GM18502 (cell line): ENCODE measurements around the gene PTPN12.
"Not testable (repeated sequence)": the region's sequence is repeated elsewhere in the genome, so short reads cannot be mapped to it uniquely, and the experiment has no call there.

Experiments
- ATAC-seq: cut with Tn5 transposase; IDR thresholded peaks from one replicate; pipeline ENCODE4 v1.9.1; 2021; ENCODE audit warnings: mild to moderate bottlenecking; ENCODE audit not compliant: unreplicated experiment, poor library complexity

The PTPN12 gene

DNA sequence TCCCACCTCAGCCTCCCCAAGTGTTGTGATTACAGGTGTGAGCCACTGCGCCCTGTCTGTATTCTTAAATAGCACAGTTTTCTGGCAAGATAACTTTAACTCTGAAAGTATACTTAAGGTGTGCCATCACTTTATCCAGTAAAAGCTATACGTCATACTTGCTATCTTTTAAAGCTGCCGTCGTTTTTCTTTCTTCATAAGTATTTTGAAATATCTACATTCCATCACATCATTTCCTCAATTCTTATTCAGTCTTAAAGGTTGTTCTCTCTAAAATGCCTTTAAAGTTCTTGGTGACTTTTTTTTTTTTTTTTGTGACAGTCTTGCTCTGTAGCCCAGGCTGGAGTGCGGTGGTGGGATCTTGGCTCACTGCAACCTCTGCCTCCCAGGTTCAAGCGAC lies 34.7 kb downstream of the PTPN12 start:
- ATAC-seq, result no peak

DNA sequence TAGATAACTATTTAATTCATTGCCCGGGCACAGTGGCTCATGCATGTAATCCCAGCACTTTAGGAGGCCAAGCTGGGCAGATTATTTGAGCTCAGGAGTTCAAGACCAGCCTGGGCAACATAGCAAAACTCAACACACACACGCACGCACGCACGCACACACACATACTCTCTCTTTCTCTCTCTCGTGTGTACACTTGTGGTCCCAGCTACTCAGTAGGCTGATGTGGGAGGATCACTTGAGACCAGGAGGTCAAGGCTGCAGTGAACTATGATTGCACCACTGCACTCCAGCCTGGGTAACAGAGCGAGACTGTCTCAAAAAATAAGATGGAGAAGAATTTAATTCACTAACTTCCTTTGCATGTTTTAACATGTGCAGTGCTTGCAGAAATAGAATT lies 38.1 kb downstream of the PTPN12 start:
- no peak for ATAC-seq

DNA sequence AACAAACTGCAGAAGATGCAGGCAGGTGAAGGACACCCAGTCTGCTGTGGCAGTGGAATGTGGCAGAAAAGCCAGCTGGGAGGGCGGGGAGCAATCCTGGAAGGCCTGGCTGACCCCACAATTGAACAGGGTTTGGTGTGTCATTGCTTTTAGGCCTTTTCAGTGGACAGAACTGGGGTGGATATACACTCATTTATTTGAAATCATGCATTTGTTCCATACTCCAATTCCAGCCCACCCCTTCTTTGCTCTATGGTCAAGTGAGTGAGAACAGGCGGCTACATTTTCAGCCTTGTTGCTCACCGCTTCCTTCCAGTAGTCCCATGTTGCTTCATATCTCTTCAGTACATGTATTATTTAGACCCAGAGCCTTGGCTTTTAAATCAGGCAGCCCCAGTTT lies 39.8 kb downstream of the PTPN12 start:
- no peak for ATAC-seq

DNA sequence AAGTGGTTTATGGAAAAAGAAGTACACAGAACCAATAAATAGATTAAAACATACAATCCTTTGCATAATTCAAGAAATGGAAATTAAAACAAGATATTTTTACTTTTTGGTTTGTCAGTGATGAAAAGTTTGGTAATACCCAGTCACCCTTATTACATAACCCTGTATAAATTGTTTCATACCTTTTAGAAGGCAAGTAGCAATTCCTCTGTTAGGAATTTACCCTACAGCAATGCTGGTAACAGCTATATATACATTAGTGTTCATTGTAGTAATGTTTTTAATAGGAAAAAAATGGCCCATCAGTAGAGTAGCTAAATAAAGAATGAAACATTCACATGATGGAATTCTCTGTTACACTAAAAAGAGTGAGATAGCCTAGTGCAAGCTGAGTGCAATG lies 42.7 kb downstream of the PTPN12 start:
- ATAC-seq, result no peak

DNA sequence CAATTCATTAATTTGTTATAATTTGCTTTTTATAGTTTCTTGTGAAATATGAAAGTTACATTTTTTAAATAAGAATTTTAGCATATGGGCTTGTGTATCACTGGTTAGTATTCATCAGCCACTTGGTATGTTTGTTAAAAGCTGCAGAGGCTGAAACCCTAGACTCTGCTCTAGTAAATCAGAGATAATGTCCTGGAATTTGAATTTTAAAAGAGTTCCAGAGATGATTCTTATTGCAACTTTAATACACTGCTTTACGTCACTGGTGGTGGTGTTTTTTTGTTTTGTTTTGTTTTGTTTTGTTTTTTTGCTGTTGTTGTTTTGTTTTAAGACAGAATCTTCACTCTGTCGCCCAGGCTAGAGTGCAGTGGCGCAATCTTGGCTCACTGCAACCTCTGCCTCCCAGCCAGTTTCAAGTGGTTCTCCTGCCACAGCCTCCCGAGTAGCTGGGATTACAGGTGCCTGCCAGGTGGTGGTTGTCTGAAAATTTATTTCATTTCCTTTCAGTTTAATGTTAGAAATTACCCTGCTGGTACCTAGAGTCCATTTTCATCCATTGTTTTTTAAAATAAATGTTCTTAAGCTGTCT lies 43.8 kb downstream of the PTPN12 start:
- no peak for ATAC-seq

DNA sequence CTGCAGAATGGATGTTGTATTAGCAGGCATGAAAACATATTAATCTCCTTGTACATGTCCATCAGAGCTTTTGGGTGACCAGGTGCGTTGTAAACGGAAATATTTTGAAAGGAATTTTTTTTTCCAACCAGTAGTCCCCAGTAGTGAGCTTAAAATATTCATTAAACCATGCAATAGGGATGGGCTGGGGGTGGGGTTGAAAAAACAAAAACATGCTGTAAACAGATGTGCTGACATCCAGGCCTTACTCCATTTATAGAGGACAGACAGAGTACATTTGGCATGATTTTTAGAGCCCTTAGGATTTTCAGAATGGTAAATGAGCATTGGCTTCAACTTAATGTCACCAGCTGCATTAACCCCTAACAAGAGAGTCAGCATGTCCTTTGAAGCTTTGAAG lies 50.2 kb downstream of the PTPN12 start:
- no peak for ATAC-seq

DNA sequence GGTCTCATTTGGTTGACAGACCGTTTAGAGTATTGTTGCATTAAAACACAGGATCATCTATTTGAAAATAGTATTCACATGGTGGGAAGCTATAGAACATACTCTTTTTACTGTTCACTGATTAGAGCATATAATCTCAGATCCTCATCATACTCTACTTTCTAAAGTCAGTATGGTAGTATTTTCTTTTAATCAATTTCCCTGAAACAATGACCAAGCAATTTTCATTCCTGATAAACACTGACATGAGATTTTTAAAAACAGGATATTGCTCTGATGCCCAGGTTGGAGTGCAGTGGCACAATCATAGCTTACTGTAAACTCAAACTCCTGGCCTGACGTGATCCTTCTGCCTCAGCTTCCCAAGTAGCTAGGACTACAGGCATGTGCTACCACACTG lies 63.9 kb downstream of the PTPN12 start:
- no peak for ATAC-seq

DNA sequence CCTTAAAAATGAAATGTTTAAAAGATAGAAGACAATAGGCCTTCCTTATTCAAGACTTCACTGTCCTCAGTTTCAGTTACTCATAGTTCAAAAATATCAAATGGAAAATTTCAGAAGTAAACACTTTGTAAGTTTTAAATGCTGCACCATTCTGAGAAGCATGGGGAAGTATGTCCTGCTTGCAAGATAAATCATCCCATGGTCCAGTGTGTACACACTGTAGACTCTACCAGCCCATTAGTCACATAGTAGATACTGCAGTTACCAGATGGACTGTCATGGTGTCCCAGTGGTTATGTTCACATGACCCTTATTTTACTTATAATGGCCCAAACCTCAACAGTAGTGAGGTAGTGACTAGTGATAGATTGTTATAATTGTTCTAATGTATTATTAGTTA lies 69.5 kb downstream of the PTPN12 start:
- ATAC-seq, result no peak

DNA sequence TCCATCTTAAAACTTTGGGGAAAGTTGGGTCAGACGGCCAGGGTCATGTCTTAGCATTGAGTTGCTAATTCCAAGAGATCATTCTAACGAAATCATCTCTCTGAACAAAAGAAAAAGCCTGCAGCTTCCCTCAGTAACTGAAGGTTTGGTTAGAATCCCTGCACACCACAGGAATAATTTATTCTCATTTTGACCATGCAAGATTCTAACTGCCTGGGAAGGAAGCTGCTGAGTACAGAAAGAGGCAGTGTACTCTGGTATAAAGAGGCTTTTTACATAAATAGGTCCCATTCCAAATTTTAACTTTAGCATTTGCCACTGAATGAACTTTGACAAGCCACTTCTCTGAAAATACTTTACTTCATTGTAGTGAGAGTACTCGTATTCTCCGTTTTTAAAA lies 82.2 kb downstream of the PTPN12 start:
- ATAC-seq, result no peak

DNA sequence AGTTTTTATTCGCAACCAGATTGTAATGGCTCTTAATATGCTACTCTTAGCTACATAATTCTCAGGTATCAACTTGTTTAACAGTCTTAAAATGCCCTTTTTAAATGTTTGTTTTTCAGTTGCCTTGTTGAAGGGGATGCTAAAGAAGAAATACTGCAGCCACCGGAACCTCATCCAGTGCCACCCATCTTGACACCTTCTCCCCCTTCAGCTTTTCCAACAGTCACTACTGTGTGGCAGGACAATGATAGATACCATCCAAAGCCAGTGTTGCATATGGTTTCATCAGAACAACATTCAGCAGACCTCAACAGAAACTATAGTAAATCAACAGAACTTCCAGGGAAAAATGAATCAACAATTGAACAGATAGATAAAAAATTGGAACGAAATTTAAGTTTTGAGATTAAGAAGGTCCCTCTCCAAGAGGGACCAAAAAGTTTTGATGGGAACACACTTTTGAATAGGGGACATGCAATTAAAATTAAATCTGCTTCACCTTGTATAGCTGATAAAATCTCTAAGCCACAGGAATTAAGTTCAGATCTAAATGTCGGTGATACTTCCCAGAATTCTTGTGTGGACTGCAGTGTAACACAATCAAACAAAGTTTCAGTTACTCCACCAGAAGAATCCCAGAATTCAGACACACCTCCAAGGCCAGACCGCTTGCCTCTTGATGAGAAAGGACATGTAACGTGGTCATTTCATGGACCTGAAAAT lies 89.7 kb downstream of the PTPN12 start:
- ATAC-seq, result no peak

DNA sequence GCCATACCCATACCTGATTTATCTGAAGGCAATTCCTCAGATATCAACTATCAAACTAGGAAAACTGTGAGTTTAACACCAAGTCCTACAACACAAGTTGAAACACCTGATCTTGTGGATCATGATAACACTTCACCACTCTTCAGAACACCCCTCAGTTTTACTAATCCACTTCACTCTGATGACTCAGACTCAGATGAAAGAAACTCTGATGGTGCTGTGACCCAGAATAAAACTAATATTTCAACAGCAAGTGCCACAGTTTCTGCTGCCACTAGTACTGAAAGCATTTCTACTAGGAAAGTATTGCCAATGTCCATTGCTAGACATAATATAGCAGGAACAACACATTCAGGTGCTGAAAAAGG lies 90.2 kb downstream of the PTPN12 start:
- ATAC-seq, result no peak

DNA sequence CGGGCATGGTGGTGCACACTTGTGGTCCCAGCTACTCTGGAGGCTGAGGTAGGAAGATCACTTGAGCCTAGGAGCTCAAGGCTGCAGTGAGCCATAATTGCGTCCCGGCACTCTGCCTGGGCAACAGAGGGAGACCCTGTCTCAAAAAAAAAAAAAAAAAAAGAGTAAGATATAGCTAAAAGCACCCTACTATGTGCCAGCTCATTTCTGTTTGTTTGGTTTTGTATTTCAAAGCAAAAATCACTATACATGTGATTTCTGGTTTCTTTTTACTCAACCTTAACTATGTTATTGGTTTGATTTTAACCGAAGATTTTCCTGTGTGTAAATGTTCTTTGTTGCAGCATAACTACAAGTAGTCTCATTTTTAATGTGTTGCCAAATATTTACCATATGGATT lies 92.7 kb downstream of the PTPN12 start:
- no peak for ATAC-seq

DNA sequence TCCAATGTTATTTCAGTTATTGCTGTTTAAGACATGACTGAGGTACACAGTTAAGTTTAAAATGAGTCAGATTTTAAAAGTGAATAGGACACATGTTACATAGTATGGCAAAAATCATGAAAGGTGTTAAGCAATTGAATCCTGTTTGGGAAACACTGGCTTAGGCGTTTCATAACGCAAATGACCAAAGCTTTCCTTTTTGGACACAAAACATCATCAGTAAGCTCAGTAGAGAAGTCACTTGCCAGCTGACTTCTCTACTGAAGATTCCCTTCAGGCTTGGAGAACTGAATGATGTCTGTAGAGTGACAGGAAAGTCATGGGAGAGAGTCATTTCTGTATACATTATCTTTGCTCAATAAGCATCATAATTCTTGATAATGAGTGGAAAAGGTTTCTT lies 94.7 kb downstream of the PTPN12 start:
- no peak for ATAC-seq

DNA sequence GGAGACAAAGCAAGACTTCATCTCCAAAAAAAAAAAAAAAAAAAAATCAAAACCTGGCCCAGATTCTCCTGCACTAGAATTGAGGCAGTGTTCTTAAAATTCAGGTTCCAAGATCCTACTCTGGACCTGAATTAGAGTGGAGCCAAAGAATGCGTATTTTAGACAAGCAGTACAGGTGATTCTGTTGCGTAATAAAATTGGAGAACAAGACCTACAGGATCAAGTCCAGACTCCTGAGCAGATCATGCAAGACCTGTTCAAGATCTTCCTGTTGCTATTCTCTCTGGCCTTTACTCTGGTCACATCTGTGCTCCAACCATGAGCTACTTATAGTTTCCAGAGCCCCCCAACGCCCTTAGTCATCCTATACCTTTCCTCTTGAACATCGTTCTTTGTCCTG lies 107.7 kb downstream of the PTPN12 start:
- ATAC-seq, result no peak

DNA sequence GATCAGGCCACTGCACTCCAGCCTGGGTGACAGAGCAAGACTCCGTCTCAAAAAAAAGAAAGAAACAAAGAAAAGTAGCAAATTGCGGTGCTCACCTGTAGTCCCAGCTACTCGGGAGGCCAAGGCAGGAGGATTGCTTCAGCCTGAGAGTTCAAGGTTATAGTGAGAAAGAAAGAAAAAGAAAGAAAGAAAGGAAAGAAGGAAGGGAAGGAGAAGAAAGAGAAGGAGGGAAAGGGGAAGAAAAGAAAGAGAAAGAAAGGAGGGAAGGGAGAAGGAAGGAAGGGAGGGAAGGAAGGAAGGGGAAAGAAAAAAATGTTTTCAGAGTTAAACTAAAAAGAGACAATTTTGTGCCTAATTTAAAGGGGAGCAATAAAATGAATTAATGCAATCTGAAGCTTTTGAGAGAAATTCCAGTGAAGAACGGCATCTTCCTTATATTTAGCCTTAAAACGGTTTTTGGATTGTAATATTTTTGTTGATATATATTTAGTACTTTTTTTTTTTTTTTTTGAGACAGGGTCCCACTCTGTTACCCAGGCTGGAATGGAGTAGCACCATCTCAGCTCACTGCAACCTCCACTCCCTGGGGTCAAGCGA lies 111.7 kb downstream of the PTPN12 start:
- ATAC-seq, result no peak

DNA sequence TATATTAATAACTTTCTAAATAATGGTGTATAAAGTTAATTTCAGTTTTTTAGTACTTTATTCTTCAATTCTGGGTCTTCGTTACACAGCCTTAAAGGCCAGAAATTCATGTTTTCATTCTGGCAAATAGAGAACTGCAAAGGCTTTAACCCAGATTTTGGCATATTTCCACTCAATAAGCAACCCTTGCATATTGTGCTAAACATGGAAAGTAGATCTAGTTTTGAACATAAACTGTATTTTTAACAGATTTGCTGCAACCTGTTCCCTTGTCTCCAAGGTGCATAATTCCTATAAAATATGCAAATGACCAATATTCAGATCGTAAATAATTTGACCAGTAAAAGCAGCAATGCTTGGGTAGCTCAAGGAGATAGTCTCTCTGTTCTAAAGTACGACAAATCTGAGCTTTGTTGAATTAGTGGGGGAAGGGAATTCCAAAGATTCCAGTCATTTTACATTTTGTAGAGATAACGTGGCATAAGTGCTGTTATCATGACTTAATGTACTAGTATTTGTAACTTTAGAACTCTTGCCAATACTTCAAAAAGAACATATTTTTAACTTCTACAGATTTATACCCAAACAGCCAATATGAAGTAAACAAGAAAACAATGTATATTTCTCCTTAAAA lies 112.7 kb downstream of the PTPN12 start:
- ATAC-seq, result no peak

DNA sequence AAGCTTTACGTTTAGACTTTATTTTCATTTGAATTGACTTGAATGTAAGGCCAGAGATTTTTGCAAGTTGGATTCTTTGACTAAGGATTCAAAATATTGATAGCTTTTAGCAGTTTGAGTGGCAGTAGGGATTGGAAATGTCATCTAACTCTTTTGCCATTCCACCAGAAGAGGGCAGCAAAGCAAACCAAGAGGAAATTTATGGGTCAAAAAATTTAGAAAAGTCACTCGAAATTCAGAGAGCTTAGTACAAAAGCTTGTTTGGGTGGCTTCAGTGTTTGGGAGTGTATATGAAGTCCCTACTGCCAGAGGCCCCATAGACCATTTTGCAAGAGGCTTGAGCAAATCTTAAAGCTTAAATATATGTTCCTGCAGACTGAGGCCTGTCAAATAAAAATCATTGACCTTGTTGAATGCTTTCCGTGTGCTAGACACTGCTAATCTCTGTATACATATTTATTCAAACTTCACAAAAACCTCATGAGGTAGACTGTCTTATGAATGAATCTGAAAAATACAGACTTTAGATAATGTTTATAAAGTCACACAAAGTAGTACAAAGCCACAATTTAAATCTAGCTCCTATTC lies 114.6 kb downstream of the PTPN12 start:
- ATAC-seq, result no peak

DNA sequence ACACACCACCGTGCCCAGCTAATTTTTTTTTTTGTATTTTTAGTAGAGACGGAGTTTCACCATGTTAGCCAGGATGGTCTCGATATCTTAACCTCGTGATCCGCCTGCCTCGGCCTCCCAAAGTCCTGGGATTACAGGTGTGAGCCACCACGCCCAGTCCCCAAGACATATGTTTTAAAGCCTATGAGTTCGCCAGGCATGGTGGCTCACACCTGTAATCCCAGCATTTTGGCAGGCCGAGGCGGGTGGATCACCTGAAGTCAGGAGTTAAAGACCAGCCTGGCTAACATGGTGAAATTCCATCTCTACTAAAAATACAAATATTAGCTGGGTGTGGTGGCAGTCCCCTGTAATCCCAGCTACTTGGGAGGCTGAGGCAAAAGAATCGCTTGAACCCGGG lies 115.7 kb downstream of the PTPN12 start:
- ATAC-seq, result not testable (repeated sequence)

DNA sequence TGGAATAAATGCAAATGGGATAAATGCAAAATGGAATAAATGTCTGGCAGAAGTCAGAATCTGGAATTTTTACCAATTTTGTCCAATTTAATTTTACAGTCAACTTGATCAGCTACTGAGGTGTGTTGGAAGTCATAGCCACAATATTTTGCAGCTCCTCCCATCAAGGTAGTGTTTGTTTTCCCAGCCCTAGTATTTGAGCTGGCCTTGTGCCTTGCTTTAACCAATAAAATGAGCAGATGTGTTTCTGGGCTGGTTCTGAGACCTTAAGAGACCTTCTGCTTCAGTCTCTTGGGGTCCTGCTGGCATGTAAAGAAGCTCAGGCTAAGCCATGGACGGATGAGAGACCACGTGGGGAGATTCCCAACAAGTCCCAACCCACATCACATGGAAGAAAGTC lies 116.5 kb downstream of the PTPN12 start:
- ATAC-seq, result no peak

DNA sequence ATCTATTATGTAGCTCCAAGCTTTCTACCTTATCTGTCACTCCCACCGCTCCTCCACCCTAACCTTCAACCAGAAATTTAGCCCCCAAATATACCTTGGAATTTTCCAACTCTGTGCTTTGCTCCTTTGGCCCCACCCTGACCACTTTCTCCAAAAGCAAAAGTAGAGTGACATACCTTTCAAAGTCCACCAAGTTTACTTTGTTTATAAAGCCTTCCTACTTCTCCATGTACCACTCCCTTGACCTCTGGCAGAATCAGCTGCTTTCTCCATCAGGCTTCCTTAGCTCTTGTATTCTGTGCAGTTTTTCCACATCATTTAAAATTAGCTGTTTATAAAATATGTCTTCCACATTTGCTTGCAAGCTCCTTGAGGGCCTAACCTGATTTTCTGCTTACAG lies 118.3 kb downstream of the PTPN12 start:
- ATAC-seq, result no peak

DNA sequence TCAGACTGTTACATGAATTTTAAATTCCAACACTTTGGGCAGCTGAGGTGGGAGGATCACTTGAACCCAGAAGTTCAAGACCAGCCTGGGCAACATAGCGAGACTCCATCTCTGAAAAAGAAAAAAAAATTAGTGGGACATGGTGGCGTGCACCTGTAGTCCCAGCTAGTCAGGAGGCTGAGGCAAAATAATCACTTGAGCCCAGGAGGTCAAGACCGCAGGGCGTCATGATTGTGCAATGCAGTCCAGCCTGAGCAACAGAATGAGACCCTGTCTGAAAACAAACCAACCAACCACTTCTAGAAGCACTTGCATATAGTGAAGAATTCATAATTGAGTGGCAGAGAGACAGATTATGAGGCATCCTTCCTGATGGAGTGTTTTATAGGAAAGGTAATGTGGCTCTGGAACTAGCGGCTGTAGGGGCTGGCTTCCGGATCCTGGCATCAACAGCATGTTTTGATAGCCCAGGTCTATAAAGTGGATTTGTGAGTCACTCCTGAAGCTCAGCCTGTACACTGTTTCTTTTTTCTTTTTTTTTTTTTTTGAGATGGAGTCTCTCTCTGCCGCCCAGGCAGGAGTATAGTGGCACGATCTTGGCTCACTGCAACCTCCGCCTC lies 118.9 kb downstream of the PTPN12 start:
- ATAC-seq, result no peak
